GM19240 (cell line): ENCODE results near the gene CENPT.
"Not testable (repeated sequence)": the region's sequence is repeated elsewhere in the genome, so short reads cannot be mapped to it uniquely, and the experiment has no call there.

Experiments
- DNase-seq: peaks from one replicate; pipeline ENCODE4 v3.0.0; 2011; ENCODE audit warnings: low spot score; ENCODE audit not compliant: insufficient read length

The CENPT gene

GRCh38 chr16:67874372-67874771 lies 26.9 kb upstream of the CENPT start:
- no peak for DNase-seq

DNA sequence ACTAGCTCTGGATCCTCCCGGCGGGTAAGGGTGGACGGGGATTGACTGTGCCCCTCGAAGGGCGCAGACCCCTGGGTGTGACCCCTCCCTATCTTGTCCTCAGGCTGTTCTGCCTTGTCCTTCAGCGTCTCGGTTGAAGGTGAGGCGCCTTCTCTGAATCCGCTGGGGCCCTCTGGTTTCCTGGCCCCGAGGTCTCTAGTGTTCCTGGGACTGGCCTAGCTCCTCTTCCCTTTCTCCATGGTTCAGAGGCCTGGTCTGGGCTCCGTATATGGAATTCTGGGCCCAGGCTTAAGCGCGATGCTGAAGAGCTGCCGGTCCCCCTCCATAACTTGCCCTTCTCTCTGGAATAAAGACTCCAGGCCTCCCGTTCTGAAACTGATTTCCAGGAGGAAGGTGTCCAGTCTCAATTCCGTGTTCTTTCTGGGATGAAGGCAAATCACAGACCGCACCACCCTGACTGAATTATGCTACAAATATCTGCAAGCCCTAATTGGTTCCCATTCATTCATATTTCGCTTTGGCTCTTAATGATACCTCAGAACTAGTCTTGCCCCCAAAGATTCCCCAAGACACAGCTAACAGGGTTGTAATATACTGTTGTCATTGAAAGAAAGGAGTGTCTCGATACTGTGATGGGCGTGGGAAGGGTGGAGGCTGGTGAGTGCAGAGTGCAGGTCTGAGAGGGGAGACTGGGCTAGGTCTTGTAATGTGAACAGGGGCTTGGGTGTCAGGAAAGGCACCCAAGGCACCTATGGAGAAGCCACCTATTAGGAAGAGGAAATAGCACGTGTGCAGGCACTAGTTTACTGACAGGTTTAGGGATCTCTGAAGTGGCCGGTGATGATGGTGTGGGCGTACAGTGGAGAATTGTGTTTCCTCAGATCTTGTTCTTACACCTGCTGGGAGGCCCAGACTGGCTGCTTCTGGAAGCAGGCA lies 26.2 kb upstream of the CENPT start:
- DNase-seq: no peak

DNA sequence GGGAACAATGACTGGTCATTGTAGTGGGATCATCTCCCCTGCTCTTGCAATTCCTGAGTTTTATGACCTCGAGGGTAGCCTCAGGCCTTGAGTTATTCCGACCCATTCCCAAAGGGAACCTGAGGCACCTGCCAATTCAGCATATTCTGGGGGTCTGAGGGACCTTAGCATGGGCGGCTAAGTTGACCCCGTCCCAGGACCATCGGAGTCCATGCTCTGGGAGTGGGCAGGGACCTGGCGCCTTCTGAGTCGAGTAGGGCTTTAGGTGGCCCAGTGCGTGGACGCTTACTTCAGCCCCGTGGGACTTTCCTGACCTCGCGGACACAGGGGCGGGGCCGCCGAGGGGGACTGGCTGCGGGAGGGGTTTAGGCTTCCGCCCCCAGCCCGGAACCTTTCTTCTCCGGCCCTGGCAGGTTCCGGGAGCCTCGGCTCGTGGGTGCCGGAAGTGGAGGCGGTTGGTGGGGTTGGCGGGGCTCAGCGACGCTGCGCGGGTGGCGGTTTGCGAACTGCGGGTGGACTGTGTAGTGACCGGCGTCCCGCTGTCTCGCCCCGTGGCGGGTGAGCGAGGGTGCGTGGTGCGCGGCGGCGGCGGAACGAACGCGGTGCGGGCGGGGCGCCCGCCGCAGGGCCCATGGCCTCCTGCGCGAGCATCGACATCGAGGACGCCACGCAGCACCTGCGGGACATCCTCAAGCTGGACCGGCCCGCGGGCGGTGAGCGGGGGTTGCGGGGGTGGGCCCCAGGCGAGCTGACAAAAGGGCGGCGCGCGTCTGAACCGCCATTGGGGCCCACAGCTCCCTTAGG lies 25.3 kb upstream of the CENPT start, which contains the start of gene EDC4:
EDC4 (plus strand) TSS at position 422 of the 804 bp plus-strand sequence; CDS start at position 632, 210 bp downstream.
- peak; percentile 91 for DNase-seq

- DNase-seq: no peak
Observed at GRCh38 chr16:67872131-67872630, 24.7 kb upstream of the CENPT start.

- DNase-seq: no peak
Observed at GRCh38 chr16:67871256-67871655, 23.8 kb upstream of the CENPT start.

GRCh38 chr16:67869653-67870052 lies 22.2 kb upstream of the CENPT start:
- DNase-seq: no peak

- DNase-seq: no peak
Observed at GRCh38 chr16:67868290-67868689, 20.8 kb upstream of the CENPT start.

GRCh38 chr16:67865318-67865717 lies 17.8 kb upstream of the CENPT start:
- DNase-seq: no peak

- DNase-seq: no peak
Observed at GRCh38 chr16:67864594-67864993, 17.1 kb upstream of the CENPT start.

DNA sequence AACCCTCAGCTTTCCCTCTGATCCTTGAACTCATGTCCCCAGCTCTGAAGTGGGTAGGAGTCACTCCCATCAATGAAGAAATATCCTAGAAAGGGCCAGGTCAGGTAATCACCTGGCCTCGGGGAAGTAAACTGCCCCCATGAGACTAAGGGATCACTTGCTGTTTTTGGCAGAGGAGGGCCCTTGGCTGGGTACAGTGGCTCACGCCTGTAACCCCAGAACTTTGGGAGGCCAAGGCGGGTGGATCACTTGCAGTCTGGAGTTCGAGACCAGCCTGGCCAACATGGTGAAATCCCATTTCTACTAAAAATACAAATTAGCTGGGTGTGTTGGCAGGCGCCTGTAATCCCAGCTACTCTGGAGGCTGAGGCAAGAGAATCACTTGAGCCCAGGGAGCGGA lies 16.6 kb upstream of the CENPT start:
- not testable (repeated sequence) for DNase-seq

DNA sequence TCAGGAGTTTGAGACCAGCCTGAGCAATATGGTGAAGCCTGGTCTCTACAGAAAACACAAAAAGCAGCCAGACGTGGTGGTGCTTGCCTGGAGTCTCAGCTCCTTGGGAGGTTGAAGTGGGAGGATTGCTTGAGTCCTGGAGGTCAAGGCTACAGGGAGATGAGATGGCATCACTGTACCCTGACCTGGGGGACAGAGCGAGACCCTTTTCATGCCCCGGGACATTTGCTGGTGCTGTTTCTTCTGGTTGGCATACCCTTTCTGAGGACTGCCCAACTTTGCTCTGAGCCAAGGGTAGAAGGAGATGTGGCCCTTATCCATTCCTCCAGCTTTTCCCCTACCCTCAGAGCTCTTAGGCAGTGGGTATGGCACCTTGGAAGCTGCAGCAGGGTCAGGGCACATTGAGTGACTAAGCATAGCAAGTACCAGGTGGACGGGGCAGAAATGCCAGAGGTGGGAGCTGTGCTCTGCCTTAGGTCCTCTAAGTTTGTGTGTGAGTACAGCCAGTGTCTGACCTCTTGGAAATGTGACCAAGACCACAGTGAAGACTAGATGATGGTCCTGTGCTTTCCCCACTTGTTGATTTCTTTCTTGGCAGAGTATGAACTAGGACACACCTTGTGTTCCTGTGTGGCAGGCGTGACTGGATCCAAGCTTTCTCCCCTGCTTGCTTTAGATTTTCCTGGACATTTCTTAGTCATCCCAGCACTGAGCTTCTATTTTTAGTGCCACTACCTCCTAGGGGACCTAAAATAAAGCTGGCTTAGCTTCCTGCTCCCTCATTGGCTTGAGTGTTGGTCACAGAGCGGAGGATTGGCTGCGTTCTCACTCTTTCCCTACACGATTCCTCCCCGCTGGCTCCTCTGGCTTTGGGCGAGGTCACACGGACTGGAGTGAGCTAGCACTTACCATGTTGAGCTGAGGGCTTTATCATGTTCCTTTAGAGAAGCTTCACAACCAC lies 15.4 kb upstream of the CENPT start:
- DNase-seq: no peak

DNA sequence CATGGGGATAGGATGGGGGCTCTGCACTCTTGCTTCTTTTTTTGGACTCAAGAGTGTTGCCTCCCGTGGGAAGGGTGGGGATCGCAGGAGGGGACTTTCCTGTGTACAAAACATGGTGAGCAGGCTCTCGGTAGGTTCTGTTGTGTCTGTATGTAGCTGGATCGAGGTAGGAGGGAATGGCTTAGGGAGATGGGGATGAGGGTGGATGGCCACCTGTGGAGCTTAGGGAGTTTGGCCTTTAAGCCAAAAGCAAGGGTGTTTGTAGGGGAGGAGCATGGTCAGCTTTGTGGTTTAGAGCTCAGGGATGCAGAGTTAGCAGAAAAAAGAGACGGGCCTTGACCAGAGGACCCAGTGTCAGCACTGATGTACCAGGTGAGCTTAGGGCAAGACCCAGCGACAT lies 14.4 kb upstream of the CENPT start:
- DNase-seq: no peak

- DNase-seq: no peak
Observed at GRCh38 chr16:67860589-67861398, 13.3 kb upstream of the CENPT start.

DNA sequence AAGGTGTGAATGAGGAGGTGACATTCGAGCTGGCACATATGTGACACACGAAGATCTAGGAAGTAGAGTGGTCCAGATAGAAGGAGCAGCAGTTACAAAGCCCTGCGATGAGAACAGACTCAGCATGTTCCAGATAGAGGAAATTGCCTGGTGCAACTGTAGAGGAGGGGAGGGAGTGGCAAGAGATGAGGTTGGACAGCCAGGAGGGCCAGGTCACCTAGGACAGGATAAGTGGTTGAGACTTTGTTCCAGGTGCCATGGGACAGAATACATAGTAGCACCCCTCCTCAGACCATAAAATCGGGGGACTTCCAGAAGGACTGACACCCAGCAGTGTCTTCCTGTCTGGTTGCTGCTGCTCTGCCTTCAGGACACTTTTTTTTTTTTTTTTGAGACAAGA lies 11.0 kb upstream of the CENPT start:
- DNase-seq: no peak

- no peak for DNase-seq
Observed at GRCh38 chr16:67857547-67858233, 10.2 kb upstream of the CENPT start.

DNA sequence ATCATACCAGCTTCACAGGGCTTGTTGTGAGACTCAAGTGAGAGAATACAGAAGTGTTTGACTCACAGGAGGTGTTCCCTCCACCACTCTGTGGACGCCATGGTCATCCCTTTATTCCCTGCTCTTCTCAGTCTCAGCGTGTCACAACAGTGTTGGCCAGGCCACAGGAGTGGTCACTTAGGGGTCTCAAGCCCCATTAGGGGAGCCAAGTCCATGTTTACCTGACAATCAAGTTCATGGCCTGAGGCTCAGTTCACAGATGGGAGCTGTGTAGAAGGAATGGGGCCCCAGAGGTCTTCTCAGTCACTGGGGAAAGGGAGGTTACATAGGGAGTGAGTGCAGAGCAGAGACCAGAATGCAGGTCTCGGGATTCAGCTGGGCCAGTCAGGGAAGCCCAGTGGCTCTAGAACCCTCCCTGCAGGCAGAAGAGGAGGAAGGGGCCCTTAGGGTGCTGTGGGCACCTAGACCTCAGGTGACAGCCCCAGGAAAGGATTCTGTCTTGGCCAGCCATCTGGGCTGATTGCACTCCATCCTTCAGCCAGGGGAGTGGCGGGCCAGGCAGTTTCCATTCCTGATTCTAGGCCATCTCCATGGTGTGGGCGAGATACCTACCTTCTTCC lies 9.5 kb upstream of the CENPT start:
- DNase-seq: no peak

- no peak for DNase-seq
Observed at GRCh38 chr16:67855789-67856188, 8.3 kb upstream of the CENPT start.

GRCh38 chr16:67853670-67854069 lies 6.2 kb upstream of the CENPT start:
- DNase-seq: no peak

GRCh38 chr16:67848118-67848517 lies 625 bp upstream of the CENPT start:
- DNase-seq: no peak
